Hematopoietic multipotent progenitor cell treated with erythropoietin and hydrocortisone succinate and interleukin-3 and kit ligand, for 4 days (in vitro differentiated cells): ENCODE data around the gene WWC2.
A peak's percentile ranks its signal among the peaks of the same experiment; 100 is the strongest.

Experiments
- DNase-seq: peaks from one replicate; pipeline ENCODE4 v3.0.0-alpha.2; 2015

Gene WWC2

DNA sequence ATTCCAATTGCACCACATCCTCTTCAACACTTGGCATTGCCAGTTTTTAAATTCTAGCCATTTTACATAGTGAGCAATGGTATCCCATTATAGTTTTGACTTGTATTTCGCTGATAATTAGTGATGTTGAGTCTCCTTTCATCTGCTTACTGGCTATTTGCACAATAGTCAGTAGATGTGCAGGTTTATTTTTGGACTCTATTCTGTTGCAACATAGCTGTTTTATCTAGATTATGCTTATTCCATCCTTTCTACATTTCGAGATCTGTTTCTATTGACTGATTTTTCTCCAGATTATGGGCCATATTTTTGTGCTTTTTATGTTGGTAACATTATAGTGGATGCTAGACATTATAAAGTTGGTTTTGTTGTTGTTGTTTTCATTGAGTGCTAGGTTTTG lies 106.1 kb downstream of the WWC2 start:
- no peak for DNase-seq

DNA sequence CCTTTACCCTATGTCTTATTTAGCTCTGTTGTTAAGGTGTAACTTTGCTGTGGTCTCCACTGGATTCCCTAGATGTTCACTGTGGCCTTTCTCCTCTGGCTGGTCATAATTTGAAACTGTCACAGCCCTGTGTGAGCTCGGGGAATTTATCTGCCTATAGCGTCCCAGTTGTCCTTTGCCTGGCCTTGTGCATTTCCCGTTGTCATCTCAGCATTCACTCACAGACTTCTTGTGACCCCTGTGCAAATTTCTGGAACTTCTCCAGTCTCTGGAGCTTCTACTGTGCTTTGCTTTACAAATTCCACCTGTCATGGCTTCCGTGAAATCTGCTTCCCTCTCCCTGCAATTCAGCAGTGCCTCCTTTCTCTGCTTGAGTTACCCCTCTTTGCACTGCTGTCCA lies 106.7 kb downstream of the WWC2 start:
- DNase-seq = no peak

DNA sequence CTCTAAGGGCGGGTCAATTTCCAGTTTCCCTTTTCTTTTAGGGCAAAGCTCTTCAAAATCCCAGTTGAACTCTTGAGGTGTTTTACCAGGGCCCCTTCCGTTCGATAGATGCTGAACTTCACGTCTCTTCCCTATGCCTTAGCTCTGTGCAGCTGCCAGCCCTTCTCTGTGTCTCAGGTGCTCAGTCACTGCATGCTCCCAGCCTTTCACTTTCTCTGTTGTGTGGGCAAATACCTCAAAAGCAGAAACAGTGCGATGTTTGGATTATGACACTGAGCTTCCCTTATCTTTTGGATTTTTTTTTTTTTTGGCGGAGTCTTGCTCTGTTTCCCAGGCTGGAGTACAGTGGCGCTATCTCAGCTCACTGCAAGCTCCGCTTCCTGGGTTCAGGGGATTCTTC lies 112.5 kb downstream of the WWC2 start:
- DNase-seq = no peak

DNA sequence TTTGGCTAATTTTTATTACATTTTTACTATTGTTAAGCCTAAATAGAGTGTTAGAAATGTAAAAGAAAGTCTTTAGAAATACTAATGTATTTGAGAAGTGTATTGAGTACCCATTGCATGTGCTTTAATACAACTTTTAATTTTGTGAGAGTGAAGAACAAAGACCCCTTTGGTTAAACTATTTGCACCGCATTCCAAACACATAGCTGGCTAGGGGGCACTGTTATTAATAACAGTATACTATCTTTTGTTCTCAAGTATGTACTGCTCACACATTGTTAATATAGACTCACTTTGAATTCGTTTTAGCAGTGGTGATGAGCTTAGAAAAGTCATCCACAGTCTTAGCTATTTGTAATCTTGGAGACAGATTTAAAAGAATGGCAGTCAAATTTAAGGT lies 114.9 kb downstream of the WWC2 start:
- no peak for DNase-seq

DNA sequence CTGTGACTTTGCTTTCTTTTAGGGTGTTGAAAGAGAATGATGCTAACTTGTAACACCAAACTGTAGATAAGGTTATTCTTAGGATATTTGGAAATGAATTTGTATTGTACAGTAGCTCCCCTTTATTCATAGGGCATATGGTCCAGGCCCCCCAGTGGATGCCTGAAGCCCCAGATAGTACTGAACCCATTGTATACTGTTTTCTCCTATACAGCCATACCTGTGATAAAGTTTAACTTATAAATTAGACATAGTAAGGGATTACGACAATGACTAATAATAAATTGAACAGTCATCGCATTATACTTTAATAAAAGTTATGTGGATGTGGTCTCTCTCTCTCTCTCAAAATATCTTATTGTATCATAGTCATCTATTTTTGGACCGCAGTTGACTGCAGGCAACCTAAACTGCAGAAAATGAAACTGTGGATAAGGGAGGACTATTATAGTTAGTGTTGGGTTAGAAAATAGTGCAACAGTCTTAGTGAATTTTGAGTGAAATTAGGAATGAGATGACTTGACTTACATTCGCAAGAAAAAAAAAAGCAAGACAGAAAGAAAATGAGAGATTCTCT lies 115.9 kb downstream of the WWC2 start:
- DNase-seq = no peak

DNA sequence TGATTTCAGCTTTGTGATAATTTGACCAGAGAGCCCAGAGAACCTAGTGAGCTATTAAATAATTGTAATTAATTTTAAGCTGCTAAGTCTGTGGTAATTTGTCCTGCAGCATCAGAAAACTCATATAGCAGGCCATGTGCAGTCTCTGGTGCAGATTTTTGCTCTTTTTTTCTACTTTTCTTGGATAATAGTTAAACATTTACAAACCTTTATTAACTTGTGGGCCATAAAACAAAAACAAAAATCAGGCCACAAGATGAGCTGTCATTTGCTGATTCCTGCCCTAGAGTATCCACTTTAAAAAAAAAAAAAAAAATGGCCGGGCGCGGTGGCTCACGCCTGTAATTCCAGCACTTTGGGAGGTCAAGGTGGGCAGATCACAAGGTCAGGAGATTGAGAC lies 121.2 kb downstream of the WWC2 start:
- no peak for DNase-seq

DNA sequence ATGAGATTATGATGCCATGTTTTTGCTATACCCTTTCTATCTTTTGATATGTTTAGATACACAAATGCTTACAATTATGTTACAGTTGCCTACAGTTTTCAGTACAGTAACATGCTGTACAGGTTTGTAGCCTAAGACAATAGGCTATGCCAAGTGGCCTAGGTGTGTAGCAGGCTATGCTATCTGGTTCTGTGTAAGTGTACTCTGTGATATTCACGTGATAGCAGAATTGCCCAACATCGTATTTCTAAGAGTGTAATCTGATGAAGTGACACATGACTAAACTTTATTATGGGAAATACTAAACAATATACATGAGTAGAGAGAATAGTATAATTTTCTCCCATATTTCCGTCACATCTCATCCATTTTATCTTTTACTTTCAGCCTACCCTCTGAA lies 124.0 kb downstream of the WWC2 start:
- no peak for DNase-seq

DNA sequence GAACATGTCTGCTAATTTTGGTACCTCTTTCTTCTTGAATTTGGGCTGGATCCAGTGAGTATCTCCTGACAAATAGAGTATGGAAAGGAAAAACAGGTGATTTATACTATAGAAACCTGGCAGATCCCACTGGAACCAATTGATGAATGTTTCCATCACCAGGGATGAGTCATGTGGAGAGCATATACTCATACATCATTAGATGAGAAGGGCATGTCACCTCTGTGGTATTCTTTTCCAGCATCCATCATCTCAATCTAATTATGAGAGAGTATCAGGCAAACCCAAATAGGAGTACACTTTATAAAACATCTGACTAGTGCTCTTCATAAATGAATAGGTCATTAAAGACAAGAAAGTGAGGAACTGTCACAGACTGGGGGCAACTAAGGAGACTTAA lies 130.3 kb downstream of the WWC2 start:
- no peak for DNase-seq

DNA sequence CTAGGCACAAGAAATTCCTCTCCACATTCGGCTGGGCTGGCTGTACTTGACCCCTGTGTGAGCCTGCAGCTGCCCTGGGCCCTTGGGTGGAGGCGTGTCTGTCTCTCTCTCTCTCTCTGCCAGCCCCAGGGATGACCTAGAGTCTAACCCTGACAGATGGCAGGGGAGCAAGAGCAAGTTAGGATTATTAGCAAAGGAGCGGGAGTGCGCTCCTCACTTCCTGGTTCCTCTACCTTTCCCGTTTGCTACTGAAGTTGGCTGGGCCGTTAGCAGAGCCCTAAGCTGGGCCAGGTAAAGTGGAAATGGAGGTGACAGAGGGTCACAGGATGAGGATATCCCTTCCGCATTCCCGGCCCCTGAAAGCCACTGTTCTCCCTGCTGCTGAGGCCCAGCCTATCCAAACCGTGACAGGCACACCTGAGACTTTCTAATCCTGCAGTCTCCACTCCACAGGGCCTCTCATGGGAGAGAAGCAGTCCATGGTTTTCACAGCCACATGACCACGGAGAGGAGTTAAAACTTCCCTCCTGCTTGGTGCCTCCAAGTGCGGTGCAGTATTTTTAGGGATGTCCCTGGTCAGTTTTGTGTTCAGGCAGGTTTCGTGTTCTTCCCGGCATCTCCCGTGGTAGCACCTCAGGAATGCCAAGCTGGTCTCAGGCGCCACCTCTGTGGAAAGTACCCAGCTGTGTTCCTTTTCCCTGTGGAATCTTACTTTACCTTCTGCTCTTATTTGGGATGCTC lies 141.7 kb downstream of the WWC2 start:
- no peak for DNase-seq

DNA sequence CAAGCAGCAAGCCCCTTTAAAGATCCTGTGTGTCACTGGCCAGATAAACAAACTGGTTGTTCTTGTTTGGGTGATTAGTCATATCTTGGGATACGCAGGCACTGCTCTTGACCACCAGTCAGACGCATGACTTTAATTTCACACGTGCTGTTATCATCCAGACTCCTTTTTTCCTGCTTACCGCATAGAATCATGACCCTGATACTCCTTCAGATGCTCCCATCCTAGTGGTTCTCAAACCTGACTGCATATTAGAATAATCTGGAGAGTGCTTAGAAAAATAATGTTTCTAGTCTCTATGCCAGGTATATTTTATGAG lies 142.2 kb downstream of the WWC2 start:
- DNase-seq = peak; percentile 87

DNA sequence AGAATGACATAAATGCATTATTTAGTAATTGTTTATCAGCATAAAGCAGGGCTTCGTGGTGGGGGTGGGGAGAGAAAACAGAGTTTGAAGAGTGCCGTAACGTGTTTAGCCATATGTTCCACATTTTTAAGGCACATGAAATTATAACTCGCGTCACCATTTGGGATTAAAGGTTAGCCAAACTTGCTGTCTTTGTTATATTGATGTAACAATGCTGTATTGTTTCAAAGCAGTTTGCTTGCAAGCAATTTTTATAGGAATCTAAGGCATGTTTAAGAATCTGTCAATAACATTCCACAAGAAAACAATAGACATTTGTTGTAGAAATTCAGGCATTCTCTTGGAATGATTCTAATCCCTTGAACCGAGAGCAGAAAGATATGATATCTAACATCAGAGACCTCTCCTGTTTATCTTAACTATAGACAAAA lies 142.7 kb downstream of the WWC2 start:
- DNase-seq = no peak

DNA sequence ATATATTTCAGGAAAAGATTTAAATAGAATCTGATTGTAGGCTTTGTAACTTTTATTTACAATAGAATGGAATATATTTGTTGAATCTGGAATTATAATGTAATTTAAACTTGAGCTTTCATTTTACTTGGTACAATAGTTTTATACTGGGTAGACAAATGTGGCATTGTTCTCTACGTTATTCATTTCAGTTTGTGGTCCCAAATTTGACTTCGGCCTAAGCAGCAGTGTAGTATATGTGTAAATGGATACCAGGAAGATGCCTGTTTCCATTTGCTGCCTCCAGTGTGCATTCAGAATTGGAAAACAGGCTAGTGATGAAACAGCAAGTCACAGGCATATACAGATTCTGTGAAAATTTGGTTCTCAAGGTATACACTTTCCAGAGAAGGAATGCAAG lies 143.2 kb downstream of the WWC2 start:
- no peak for DNase-seq

DNA sequence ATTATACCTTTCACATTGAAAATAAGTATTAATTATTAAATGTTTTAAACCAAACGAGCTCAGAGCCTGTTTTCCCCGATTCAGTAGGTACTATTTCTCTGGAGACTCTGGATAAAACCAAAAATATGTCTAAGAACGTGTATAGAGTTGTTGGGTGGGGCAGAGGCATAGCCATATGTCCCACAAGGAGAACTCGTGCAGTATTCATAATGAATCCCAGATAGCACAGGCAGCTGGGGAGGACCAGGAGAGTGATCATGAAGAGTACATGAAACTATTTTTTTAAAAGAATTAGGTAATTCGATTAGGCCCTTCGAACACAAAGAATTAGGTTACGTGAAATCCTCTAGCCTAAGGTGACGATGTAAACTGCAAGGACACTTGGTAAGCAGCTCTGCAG lies 145.0 kb downstream of the WWC2 start:
- DNase-seq = no peak

DNA sequence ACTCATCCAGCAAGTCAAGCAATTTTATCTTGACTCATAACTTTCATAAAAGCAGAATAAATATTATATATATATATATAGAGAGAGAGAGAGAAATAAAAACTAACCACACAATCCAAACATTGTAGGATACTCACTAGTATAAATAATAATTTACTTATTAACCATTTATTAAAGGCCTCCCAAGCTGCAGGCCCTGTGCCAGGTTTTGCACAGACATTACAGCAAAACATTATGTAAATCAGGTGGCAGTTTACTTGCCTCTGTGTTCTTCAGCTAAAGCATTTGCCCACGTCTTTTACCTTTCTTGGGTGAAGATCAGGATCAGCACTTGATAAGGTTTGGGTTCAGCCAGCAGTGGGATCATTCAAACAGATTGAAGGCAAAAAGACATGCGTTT lies 145.4 kb downstream of the WWC2 start:
- DNase-seq = no peak

DNA sequence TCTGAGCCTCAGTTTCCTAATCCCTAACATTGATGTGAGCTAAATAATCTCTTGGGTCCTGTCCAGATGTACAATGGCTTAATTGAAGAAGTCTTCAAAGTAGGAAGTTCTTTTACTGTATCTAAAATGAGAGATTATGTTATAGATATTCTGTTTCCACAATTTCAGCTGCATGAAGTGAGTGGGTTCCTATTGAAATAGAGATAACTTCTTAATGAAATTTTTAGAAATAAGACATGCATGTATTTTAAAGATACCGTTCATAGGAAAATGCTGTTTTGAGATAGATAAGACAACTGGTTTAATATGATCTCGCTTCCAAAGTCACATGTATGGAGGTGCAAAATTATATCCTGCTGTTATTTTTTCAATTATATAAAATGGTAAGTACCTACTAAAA lies 149.1 kb downstream of the WWC2 start:
- peak; percentile 72 for DNase-seq

DNA sequence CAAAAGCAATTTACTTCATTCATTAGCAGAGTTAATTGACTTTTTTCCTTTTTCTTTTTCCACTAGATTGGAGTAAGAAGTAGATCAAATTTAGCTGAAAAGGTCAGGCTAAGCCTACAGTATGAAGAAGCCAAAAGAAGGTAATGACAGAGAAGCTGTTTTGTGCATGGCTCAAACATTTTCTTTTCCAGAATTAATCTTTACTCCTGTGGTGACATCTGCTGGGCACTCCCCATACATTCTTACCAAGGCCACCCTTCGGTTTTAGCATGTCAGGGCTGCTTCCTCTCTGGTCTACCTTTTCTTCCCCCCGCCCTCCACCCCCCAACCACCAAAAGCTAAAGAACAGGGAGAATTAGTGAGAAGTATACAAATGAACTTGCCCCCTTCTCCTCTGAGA lies 150.8 kb downstream of the WWC2 start:
- DNase-seq = peak; percentile 83

DNA sequence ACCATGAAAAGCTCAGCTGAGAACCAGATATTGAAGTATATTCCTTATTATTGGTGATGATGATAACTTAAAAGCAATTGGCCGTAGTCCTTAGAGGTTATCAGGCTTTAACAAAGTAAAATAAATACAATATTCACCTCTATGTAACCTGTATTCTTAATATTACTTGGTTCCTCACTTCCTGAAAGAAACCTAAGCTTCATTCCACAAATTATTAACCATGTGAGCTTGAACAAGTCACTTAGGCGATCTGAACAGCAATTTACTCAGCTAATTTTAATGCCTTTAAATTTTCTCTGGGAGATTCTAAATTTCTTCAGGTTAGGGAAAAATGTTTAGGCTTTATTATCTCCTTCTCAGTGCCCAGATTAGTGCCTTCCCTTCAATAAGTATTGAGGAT lies 151.8 kb downstream of the WWC2 start:
- DNase-seq = no peak

DNA sequence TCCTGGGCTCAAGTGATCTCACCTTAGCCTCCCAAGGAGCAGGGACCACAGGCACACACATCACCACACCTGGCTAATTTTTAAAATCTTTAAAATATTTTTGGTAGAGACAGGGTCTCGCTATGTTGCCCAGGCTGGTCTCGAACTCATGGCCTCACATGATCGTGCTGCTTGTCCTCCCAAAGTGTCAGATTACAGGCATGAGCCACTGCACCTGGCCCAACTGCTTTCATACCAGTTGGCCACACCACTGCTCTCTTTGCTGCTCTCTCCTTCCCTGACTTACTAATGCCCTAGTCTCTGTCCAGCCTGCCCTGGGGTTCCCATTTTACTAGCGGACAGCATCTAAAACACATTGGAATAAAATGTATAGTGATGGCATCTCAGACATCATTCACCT lies 153.9 kb downstream of the WWC2 start:
- no peak for DNase-seq

DNA sequence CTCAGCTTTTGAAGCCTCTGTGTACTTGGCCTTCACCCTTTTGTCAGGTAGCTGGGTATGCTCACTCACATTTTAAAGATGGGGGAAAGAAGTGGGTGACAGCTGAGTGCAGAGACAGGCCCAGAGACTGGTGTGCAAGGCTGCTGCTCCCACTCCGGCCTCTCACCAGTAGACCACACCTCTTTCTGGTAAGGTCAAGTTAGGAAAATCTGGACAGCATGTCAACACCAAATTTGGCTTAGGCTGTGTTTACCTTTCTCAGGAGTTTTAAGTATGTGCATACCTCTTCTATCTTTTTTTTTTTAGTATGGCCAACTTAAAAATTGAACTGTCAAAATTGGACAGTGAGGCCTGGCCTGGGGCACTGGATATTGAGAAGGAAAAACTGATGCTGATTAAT lies 154.4 kb downstream of the WWC2 start:
- no peak for DNase-seq

DNA sequence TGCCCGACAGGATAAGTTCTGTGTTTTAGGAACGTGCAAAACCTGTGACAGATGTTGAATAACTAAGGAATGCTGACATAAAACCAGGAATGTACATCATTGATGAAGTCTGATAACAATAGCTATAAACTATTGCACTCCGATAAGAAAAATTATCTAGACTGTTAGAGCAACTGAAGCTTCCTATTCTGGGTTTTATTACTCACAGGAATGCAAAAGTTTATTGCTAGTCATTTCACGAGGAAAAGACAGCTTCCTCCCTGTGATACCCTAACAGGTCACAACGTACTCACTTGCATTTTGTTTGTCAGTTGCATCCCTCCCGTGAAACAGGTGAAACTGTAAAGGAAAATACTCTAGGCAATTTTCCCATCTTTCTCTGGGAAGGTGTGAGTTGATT lies 155.1 kb downstream of the WWC2 start:
- no peak for DNase-seq

DNA sequence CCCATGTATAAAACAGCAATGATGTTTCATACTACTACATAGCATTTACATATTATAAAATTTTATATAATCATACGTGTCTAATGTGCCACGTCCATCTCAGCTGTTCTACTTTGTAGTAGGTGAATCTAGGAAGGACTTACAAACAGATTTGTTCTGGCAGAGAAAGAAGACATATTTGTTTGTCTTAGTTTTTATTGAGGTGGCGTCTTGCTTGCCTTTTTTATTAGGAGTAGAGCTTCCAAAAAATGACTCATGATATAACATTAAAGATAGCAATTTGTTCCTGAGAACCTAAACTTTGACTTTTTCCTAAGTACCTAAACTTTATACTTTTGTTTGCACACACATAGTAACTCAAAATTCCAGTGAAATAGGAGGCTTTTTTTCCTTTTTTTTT lies 156.4 kb downstream of the WWC2 start:
- no peak for DNase-seq

DNA sequence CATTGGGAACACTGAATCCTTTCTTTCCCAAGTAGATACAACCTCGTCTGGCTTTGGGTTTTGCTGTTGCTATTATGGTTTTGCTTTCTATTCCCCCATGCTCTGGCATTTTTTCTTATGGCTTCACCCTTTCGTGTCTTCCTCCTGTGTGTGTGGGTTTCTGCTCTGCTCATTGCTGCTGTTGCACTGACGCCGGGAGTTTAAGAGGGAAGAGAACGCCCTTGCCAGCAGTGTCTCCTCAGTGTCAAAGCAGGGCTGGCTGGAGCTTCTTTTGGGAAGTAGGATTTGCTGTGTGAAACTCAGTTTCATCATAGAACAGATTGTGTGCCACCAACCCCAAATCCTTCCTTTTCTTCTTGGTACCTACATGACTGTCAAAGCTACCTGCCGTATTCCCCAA lies 157.3 kb downstream of the WWC2 start:
- DNase-seq = no peak

DNA sequence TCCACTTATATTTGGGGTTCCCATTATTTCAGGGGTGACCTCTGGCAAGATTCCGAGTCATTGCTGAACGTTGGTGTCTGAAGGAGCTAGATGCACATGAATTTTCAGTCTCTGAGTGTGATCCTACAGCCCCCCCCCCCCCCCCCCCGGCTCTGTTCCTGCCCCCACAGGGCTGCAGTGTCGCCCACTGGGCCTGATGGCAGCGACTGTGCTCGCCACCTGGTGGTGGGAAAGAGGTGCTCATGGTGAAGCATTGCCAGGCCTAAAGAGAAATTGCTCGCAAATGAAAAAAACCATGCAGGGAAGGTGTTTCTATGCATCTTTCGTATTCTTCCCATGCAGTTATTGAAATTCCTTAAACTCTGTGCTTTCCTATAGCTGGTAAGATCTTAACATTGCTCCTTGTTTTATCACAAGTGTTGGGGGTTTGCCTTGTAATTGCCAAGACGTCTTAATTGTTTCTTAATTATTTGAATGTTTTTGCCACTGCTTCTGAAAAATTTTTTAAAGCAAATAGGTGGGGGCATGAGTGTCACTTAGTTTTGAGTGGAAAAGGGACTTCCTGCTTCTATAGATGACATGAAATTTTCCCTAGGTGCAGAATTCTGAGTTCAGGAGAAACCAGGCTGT lies 157.8 kb downstream of the WWC2 start:
- peak; percentile 77 for DNase-seq

DNA sequence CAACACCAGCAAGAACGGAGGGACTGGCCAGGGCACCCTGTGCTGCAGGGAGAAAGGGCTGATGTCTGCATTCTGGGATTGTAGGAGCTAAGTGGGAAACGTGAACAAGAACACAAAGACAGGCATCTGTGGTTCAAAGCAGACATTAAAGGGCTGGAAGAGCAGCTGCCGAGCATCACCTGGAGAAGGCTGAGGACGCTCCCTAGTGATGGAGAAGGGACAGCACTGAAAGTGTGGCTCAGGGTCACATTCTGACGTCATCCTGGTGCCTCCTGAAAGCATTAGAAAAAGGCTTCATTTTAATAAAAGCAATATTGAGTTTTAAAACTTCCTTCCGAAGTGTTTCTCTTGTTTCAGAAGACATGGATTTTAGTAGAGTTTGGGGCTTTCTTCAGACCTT lies 158.8 kb downstream of the WWC2 start:
- no peak for DNase-seq
